ENCODE measurements around the gene PTPRK.

PTPRK gene

DNA sequence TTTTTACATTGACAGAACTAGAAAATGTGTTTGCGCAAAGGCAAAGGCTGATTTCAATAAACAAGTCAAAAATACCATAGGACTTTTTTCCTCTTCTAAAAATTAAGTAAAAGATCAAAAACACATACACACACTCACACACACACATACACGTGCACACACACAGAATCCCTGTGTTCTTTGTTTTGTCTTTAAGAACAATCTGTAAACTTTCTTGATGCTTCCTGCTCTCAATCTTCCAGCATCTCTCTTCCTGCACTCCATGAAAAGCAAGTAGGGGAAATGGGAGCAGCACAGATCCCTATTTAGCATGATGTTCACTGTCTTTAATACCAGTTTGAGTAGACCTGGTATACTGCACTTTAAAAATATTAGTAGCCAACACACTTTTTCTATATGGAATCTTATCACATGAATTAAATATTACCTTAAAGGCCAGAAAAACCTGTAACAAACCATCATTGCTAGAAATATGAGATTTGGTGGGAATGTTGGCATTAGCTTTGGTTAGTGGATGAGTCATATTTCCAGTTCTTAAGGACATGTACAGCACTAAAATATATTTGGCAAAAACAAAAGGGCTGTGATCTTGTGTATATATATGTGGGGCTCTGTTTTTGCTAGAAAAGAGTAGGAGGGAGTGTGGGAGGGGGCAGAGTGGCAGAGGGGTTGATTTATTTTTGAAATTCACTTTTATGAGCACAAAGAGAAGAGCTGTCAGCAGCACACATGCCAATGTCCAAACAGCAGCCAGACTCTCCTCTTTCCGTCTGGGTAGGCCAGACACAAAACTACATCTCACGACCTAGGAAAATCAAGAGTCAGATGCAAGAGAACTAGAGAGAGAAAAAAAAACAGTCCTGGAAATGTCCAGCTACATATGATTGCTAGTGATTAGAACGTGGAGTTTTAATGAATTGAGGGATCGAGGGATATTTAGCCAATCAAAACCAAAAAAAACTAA lies 4.6 kb downstream of the PTPRK start:
- no peak for DNase-seq

DNA sequence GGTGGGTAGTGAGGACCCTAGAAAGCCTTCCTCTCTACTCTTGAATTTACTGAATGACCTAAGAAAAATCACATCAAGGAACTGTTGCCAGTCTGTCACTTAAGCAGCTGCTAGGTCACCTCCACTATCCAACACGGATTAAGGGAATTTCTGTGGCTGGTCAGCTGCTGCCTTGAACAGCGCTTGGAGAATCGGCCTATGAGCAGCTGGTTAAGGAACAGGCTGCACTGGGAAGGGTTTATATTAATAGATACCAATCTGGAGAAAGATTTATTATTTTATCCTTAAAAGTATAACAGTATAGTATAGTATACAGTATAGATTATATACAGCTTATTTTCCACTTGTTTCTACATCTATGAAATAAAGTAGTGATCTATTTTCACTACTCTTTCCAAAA lies 6.5 kb downstream of the PTPRK start:
- no peak for DNase-seq

DNA sequence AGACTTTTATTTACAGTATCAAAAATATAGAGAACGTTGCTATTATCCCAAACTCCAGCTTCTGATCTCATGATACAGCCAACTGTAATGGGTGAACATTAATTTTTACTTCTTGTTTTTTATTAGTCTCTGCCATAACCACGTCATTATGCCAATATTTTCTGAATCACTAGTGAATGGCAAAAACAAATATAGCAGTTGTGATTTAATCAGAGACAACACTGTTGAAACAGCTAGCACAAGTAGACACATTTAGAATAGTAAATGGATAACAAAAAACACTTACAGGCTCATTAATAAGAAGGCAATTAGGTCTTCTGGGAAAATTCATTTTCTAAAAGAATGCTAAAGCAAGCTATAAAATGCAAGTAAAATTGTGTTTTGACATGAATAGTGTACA lies 8.1 kb downstream of the PTPRK start:
- DNase-seq, result no peak

DNA sequence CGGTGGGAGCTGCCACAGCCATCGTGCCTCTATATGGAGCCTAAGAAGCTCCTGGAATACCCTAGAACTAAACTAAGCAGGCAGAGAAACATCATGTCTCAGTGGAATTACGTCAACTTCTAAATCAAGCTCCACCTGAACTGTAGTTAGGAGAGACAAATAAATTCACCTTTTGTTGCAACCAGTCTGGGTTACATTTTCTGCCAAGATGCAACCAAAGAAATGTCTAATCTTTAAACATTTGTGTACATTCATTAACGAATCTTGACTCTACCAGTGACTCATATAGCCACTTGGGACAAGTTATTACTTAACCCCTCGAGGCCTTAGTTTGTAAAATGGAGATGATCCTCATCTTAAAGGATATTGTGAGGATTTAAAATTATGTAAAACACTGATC lies 8.9 kb downstream of the PTPRK start:
- DNase-seq, result no peak

DNA sequence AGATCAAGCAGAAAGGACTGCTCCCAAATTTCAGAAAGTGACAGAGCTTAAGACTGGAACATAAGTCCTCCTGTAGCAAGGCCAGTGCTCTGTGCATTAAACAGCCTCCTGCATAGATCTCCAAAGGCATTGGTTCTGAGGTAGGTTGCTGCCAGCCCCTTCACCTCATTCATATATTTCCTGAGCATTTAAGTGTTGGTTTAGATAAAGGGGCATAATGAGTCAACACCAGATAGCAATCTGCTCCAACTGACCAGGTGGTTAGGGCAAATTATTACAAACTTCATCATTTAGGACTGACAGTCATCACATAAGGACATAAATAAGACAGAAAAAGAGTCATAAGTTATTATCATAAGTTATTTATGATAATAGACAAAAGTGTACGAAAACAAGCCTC lies 10.7 kb downstream of the PTPRK start:
- DNase-seq, result no peak

DNA sequence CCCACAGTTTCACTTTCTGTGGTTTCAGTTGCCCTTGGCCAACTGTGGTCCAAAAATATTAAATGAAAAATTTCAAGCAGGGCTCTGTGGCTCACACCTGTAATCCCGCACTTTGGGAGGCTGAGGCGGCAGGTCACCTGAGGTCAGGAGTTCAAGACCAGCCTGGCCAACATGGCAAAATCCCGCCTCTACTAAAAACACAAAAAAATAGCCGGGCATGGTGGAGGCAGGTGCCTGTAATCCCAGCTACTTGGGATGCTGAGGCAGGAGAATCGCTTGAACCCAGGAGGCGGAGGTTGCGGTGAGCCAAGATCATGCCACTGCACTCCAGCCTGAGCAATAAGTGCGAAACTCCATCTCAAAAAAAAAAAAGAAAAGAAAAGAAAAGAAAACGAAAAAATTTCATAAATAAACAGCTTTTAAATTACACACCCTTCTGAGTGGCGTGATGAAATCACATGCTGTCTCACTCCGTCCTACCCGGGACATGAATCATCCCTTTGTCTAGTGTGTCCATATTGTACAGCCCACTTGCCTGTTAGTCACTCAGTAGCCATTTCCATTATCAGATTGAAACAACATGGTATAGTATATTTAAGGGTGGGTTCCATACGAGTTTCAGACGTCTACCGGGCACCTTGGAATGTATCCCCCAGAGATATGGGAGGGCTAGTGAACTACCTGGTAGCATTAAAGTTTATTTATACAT lies 11.7 kb downstream of the PTPRK start:
- DNase-seq, result no peak

DNA sequence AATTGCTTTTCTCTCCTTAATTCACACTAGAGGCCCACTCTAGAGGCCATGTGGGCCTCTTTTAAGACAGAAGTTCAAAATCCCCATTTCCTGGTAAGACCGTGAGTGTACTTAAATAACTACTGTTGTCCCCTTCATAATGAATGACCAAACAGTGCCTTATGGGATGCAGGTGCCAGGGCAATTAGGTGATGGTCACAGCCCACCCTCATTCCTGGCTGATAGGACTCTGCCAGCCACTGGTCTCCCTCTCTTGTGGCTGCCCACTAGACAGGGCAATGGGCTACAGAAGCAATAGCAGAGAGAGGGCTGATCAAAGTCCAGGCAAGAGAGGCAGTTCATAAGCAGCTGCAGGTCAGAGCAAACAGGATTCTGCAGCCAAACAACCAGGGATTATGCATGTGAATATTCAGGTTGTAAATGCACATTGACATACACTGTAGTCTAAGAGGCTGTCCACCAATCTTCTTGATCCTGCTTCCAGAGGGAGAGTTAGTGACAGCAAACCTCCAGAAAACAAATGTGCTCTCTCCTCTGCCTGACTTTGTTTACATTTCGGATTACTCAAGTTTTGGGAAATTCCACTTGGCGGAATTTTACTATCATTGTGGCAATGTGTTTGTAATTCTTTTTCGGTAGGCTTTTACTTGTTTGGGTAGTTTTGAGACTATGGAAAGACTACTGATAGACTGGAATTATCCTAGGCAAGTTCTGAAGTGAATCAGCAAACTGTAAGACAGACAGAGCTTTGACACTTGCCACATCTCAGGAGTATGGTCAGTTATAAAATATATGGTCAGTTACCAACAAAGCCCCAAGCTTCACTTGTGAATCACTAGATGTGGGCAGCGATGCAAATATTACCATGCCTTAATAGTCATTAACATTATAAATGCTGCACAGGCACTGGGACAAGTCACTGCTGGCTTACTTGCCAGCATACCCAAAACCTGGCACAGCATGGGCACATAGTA lies 12.8 kb downstream of the PTPRK start:
- DNase-seq, result no peak

DNA sequence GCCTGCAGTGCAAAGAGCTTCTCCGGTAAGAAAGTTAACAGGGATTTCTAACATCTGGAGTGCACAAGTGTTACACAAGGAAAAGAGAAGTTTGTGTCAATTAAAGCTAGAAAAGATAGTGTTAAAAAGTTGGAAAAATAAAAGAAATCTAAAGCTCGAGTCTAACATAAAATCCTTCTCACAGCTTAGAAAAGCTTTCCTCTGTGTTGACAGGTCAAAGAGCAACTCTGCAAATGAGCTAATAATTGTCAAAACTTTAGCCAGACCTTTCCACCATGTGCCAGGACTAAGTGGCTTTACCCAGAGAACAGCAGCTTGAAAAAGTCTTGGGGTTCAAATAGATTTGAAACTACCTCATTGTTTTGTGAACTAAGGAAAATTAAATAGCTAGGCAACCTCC lies 14.8 kb downstream of the PTPRK start:
- no peak for DNase-seq

DNA sequence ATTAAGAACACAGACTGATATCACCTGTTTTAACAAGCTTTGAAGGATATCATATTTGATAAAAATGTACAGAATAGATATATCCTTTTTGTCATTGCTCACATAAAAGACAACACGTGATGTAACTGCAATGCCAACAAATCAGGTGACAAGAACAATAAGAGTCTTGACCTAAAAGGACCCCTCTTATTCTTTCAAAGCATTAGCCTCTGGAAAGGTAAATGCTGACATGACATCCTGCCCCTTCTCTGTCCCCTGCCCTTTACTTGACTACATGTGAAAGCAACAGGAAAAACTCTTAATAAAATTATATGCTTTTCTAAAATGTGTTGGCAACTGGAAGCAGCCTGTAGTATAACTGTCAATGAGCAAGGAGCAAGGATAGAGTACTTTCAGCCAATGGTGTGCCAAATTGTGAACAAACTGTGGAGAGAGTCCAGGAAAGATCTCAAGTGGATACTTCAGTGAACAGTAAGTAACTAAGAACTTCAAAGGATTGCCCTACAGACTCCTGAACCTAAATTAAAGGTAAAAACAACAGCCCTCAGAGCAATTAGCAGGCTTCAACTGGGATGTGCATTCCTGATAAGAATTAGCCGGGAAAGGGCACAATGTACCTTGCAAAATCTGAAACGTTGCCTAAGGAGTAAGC lies 16.3 kb downstream of the PTPRK start:
- no peak for DNase-seq

DNA sequence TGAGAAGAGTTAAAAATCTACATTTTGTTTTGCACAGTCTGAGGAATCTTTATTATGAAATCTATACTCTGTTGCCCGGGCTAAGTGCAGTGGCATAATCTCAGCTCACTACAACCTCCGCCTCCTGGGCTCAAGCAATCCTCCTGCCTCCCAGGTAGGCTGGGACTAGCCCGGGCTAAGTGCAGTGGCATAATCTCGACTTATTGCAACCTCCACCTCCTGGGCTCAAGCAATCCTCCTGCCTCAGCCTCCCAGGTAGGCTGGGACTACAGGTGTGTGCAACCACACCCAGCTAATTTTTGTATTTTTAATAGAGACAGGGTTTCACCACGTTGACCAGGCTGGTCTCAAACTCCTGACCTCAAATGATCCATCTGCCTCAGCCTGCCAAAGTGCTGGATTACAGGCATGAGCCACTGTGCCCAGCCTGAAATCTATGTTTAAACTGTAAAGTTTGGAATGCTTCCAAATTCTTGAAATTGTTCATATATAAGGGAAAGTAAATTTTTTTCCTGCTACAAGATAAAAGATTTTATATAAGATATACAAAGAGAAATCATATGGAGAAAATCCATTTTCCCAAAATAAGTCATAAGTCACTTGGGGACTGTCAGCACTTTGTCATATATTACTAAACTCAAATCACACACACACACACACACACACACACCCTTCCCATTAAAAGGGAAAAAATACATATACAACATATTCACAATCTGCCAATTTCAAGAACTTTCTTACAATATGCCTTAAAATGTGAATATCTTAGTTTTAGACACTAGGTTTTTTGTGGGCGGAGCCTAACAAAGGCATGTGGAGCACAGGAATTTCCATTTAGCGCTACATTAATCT lies 19.4 kb downstream of the PTPRK start:
- DNase-seq, result no peak

DNA sequence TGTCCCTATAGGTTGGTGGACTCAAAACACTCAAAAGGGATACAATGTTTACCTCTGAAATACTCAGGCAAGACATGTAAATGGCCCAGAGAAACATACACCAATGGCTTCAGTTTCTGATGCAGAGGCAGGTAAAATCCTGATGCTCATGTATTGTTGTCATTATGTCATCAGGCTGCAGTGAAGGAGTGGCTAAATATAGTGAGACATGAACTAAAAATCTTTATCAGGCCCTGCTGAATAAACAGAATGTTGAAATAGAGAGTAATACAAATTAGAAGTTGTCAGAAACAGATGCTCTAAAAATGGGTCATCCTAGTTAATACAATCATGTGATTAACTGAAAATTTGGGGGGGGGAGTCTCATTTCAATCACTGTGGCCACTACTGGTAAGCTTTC lies 20.4 kb downstream of the PTPRK start:
- DNase-seq, result no peak

DNA sequence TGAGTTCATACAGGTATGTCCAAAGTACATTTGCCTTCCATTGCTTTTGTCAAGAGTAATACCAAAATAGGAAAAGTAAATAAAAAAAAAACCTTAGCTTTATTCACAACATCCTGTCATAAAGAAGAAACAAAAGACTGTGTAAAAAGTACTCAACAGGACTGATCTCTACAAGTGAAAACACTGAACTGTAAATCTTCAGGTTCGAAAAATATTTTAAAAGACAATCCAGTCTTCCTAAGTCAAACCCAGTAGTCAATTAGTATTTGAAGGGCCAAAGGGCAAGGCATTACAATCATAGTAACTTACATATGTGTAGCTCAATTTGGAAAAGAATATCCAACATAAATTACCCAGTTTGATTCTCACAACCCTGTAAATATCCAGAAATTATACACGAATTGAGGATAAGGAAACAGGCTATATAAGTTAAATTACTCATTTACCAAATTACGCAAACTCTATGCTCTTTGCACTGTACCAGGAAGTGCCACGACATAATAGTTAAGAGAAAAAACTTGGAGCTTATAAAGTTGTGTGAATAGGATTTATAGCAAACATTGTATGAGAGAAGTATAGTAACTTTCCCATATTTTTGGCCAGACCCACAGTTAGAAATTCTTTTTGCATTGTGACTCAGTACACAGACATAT lies 21.2 kb downstream of the PTPRK start:
- DNase-seq, result no peak

DNA sequence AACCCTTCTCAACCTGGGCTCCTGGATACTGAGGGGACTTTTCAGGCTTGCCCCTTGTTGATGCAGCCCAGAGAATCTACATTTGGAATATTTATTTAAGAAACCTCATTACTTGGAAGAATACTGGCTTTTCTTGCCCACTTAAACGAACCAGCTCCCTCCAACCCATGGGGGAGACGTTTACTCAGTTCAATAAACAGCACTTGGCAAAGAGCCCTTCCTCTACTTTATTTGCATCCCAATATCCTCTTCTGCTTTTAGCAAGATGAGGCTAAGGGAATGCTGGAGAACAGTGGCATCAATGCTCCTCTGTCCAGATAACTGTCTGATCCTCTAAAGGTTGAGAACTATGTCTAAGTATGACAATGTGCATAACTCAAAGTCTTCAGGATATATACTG lies 22.2 kb downstream of the PTPRK start:
- DNase-seq, result no peak

DNA sequence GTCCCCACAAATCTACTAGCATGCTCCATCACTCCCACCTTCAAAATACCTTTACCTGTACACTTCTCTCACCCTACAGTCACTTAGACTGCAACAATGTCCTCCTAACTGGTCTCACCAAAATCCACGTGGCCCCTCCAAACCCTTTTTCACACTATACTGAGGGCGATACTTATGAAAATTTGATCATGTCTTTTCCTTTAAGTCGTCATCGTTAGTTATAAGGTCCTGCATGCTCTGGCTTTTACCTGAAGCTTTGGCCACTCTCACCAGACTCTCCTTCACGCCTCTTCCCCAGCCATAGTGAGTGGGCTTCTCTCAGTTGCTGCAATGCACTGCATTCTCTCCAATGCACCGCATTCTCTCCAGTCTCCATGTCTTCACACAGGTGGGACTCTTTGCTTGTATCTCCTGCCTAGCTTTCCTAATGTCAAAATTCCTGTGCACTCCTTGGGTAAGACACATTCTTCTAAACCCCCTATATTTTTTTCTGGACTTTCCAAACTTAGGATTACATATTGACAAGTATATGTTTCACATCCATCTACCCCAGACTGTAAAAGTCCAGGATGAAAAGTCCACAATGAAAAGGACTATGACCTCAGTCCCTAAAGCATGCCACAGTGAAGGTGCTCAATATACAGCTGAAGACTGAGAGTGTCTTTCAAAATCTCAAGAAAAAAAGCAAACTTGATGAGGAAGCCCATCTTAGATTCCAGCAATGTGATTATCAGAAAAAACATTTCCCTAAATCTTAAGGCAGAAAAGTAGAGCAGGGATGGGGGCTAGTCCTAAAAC lies 24.7 kb downstream of the PTPRK start:
- no peak for DNase-seq

DNA sequence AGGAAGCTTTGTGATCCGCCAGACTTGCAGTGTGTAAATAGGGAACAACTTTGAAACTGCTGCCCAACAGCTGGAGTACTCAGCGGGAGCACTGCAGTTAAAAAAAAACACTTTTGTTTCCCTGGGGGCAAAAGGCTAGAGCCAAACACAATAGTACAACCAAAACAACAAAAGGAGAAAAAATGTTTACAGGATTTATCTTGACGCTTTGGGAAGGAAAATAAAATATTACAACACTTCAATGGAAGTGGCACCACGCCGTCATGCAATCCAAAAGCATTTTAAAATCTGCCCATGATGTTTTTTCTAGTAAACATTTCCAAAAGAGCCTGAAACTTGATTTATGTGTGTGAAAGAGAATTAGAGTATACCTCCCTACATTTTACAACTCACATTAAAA lies 26.0 kb downstream of the PTPRK start:
- DNase-seq, result no peak

DNA sequence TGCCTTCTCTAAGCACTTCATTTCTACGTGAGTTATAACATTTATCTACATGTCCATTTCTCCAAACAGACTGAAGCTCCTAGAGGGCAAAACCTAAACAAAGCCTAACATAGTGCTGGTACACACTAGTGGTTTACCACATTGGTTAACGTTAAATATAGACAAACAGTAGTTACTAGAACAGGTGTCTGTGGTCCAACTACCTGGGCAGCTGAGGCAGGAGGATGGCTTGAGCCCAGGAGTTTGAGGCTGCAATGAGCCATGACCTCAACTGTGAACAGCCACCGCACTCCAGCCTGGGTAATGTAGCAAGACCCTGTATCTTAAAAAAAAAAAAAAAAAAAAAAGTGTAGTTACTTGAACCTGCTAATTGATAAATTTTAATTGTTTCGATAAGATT lies 26.5 kb downstream of the PTPRK start:
- no peak for DNase-seq

DNA sequence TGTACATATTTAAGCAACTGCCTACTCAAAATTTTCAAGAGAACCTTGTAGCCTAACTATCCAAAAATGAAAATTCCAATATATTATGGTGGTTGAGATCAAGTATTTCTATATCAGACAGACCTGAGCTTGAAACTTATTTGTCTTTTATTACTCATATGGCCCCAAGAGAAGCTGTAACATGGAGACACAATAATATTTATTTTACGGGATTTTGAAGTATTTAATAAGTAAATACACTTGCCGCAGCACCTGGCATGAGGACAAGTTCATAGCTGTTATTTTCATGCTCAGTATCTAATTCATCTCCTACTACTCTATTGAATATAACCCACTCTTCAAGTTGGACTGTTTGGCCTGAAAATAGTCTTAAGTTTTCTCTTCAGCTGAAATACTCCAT lies 28.0 kb downstream of the PTPRK start:
- DNase-seq, result no peak

DNA sequence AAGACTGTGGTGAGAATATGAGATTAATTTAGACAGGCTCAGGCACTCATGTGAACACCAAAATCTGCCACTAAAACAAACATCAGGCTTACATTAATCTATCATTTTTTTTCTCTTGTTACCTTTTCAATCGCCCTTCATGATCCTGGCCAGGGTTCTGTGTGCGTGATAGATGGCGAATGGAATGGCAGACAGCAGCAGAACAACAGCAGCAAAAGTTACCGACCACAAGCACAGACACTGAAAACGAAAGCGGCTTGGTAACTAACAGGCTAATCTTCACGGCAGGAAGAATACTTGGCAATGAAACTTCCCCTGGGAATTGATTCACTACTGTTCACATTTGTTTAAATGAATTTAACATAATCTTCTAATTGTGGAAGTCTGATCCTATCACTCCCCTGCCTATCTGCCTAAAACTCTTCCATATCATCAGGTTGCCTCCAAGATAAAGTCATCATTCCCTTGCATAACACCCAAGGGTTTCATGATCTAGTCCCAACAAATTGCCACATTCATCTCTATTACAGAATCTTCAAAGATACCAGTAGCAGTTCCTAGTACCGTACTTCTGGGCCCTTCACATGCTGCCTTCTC lies 28.7 kb downstream of the PTPRK start:
- DNase-seq, result no peak

DNA sequence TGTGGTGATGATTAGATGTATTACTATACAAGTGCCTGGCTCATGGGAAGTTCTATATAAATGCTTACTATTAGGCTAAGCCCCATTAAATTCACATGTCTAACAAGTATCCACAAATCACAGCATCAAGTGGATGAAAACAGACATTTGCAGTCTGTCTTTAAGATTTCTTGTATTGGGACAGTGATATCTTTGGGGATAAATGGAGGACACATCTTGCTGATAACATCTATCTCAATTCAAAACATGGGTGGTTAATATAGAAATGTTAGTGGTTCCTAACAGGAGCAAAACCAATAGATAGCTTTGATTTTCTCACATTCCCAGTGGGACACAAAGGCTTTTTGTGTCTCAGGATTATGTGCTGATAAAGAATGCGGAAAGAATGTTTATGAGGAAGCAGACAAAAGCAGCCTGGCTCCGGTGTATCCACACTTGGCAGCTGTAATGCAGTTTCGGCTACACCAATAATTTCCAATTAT lies 29.3 kb downstream of the PTPRK start:
- DNase-seq, result no peak

DNA sequence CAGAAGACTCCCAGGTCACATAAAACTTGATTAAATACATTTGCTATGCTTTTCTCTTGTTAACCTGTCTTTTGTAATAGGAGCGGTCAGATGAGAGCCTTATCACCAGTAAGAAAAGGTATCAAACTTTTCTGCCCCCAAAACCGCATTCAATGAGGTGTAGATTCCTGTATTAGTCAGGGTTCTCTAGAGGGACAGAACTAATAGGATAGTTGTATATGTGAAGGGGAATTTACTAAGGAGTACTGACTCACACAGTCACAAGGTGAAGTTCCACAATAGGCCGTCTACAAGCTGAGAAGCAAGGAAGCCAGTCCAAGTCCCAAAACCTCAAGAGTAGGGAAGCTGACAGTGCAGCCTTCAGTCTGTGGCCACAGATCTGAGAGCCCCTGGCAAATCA lies 32.7 kb downstream of the PTPRK start:
- DNase-seq, result no peak
